Ishikawa (cell line): ENCODE results near the gene OR10H2.

ENCODE experiments used
- CEBPB ChIP-seq: IDR thresholded peaks from 2 replicates; pipeline ENCODE4 v1.6.1; 2012
- CREB1 ChIP-seq: IDR thresholded peaks from 2 replicates; pipeline ENCODE4 v1.6.1; 2012; ENCODE audit warnings: low read depth
- EGR1 ChIP-seq: IDR thresholded peaks from 2 replicates; pipeline ENCODE4 v1.6.1; 2012
- EP300 ChIP-seq: IDR thresholded peaks from 2 replicates; pipeline ENCODE4 v1.6.1; 2012; ENCODE audit warnings: borderline replicate concordance
- FOXM1 ChIP-seq: IDR thresholded peaks from 2 replicates; pipeline ENCODE4 v1.6.1; 2012; ENCODE audit warnings: low read depth, borderline replicate concordance
- MAX ChIP-seq: IDR thresholded peaks from 2 replicates; pipeline ENCODE4 v1.6.1; 2012
- NFIC ChIP-seq: IDR thresholded peaks from 2 replicates; pipeline ENCODE4 v1.6.1; 2012
- RAD21 ChIP-seq: IDR thresholded peaks from 2 replicates; pipeline ENCODE4 v1.6.1; 2012; ENCODE audit warnings: low read depth
- REST ChIP-seq: IDR thresholded peaks from 2 replicates; pipeline ENCODE4 v1.6.1; 2012; ENCODE audit warnings: low read depth, mild to moderate bottlenecking
- TAF1 ChIP-seq: IDR thresholded peaks from 2 replicates; pipeline ENCODE4 v1.6.1; 2012; ENCODE audit warnings: low read depth, mild to moderate bottlenecking
- TEAD4 ChIP-seq: IDR thresholded peaks from 2 replicates; pipeline ENCODE4 v1.6.1; 2012
- USF1 ChIP-seq: IDR thresholded peaks from 2 replicates; pipeline ENCODE4 v1.6.1; 2012
- YY1 ChIP-seq: IDR thresholded peaks from 2 replicates; pipeline ENCODE4 v1.6.1; 2012; ENCODE audit warnings: low read depth
- ZBTB7A ChIP-seq: IDR thresholded peaks from 2 replicates; pipeline ENCODE4 v1.6.1; 2012; ENCODE audit warnings: low read depth

- no peak for TF ChIP-seq EGR1
- no peak for TF ChIP-seq FOXM1
- TF ChIP-seq EP300: no peak
- no peak for TF ChIP-seq RAD21
- TF ChIP-seq MAX: no peak
- TF ChIP-seq NFIC: no peak
- TF ChIP-seq REST: no peak
- no peak for TF ChIP-seq CREB1
- TF ChIP-seq CEBPB: no peak
- no peak for TF ChIP-seq TEAD4
- no peak for TF ChIP-seq TAF1
- no peak for TF ChIP-seq USF1
- no peak for TF ChIP-seq YY1
- TF ChIP-seq ZBTB7A: no peak
Observed at GRCh38 chr19:15722956-15723355, 4.9 kb upstream of the OR10H2 start.
